ENCODE data around the gene MRAP2.

- TF ChIP-seq POLR2AphosphoS2 (IDR thresholded peaks at IDR 0.05; ENCODE audit: low read depth, low read length), result no peak
- TF ChIP-seq TOE1 (CRISPR knock-in tag; IDR thresholded peaks at IDR 0.05), result no peak
- TF ChIP-seq NFYB (CRISPR knock-in tag; IDR thresholded peaks at IDR 0.05), result no peak
- TF ChIP-seq ZNF24 (IDR thresholded peaks at IDR 0.05), result no peak
- TF ChIP-seq ZNF275 (CRISPR knock-in tag; IDR thresholded peaks at IDR 0.05; ENCODE audit: borderline replicate concordance), result no peak
- TF ChIP-seq NONO (IDR thresholded peaks at IDR 0.05), result no peak
- TF ChIP-seq NONO (CRISPR knock-in tag; conservative IDR thresholded peaks at IDR 0.05), result no peak
Measured at GRCh38 chr6:84026721-84027164, 6.8 kb upstream of the MRAP2 start.
